ENCODE results near the gene ZNF692.
"Not testable (repeated sequence)": the region's sequence is repeated elsewhere in the genome, so short reads cannot be mapped to it uniquely, and the experiment has no call there.

ZNF692 gene

DNA sequence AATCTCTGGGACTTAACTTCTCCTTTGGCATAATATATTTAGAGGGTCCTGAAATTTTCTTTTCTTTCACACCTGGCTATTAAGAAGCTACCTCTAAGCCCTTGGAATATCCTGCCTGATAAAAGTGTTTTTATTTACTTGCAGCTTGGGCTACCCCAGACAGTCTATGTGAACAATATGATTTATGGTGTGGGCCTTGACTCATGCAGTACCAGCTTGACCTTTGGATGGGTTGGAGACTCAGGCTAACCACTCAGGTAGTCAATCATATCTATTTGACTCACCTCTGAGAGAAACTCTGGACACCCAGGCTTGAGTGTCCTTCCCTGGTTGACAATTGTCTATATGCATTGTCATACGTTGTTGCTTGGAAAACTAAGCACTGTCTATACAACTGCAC lies 33.7 kb upstream of the ZNF692 start:
- intact Hi-C loops (cut with DNase I; ENCODE audit: low total_unique reads), result no loop called here

DNA sequence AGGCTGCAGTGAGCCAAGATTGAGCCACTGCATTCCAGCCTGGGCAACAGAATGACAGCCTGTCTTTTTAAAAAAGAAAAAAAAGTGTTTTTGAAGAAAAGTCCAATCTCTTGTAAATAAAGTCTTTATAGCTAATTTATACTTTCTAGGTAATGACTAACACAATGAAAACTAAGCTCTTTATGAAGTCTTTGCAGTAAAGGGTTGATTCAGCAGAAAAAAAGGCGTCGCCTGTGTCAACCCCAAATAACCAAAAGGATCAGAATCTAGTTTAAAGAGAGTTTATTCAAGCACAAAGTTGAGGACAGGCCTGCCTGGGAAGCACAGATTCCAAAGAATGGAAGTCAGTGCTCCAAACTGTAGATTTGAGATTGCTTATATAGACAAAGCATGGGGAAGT lies 32.9 kb upstream of the ZNF692 start:
- Histone ChIP-seq H3K4me3 (no peak overlapping the region), H3K27me3 (peaks cover 0 to 17% of the 10 kb centered on the region in 2 donors), H3K36me3 (no peaks in the 10 kb centered on the region), H3K4me1 (no peaks in the 10 kb centered on the region), H3K27ac (no peak overlapping the region), H3K9me3 (no peaks in the 10 kb centered on the region)
- DNase-seq, result no peak
- intact Hi-C loops (cut with DNase I; ENCODE audit: low total_unique reads), result no loop called here
- TF ChIP-seq, protein P1, sequence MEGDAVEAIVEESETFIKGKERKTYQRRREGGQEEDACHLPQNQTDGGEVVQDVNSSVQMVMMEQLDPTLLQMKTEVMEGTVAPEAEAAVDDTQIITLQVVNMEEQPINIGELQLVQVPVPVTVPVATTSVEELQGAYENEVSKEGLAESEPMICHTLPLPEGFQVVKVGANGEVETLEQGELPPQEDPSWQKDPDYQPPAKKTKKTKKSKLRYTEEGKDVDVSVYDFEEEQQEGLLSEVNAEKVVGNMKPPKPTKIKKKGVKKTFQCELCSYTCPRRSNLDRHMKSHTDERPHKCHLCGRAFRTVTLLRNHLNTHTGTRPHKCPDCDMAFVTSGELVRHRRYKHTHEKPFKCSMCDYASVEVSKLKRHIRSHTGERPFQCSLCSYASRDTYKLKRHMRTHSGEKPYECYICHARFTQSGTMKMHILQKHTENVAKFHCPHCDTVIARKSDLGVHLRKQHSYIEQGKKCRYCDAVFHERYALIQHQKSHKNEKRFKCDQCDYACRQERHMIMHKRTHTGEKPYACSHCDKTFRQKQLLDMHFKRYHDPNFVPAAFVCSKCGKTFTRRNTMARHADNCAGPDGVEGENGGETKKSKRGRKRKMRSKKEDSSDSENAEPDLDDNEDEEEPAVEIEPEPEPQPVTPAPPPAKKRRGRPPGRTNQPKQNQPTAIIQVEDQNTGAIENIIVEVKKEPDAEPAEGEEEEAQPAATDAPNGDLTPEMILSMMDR (IDR thresholded peaks at IDR 0.05), result no peak

More for the DNA sequence above, 33.7 kb upstream of the ZNF692 start:
- TF ChIP-seq, protein P1 (IDR thresholded peaks at IDR 0.05), result no peak
- no peaks in the 10 kb centered on the region for H3K9me3 ChIP-seq
- H3K36me3 ChIP-seq, result no peaks in the 10 kb centered on the region
- H3K4me1 ChIP-seq, result no peaks in the 10 kb centered on the region
- no peak for DNase-seq
- H3K27ac ChIP-seq, result no peak overlapping the region
- H3K4me3 ChIP-seq, result no peak overlapping the region
- peaks cover 0 to 23% of the 10 kb centered on the region in 2 donors for H3K27me3 ChIP-seq

DNA sequence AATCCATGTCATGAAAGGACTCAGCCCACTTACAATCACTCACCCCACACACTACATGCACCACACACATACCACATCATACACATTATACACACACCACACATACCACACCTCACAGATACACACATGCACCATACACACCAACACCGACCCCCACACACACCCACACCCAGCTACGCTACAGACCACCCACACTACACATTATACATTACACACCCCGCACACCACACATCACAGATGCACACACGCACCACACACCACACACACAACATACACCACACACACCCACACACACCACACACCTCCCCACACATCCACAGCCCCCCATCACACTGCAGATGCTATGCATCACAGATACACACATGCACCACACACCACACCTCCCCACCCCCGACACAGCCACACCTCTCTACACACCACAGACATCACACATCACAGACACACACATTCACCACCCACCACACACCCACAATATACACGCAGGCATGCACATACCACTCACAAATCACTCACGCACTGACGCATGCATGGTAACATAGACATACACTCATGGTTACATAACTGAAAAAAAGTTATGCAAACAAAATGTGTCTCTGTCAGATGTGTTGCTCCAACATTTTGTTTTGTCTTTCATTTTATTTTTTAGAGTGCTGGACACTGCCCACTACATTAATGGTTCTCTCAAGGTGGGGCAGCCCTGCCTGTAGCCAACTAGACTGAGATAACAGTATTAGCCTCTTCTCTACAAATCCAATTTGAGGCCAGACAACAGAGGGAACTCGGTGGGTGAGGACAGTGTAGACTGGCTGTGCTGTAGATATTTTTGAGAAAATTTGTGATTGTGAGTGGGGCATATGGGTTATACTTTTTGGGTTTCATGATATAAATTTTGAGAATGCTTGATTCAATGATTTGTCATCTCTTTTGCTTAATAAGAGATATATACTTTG lies 31.9 kb upstream of the ZNF692 start:
- intact Hi-C loops (cut with DNase I; ENCODE audit: low total_unique reads), result no loop called here
- Histone ChIP-seq H3K4me1 (no peaks in the 10 kb centered on the region), H3K4me3 (no peak overlapping the region), H3K36me3 (no peaks in the 10 kb centered on the region), H3K27ac (no peak overlapping the region), H3K9me3 (no peaks in the 10 kb centered on the region), H3K27me3 (peaks cover 0 to 7% of the 10 kb centered on the region in 2 donors)
- TF ChIP-seq, protein P1 (IDR thresholded peaks at IDR 0.05), result no peak
- no peak for DNase-seq

DNA sequence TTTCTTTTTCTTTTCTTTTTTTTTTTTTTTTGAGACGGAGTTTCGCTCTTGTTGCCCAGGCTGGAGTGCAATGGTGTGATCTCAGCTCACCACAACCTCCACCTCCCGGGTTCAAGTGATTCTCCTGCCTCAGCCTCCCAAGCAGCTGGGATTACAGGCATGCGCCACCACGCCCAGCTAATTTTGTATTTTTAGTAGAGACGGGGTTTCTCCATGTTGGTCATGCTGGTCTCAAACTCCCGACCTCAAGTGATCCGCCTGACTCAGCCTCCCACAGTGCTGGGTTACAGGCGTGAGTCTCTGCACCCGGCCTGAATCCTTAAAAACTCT lies 31.0 kb upstream of the ZNF692 start:
- H3K36me3 ChIP-seq; H3K9me3 ChIP-seq; DNase-seq; H3K27me3 ChIP-seq; H3K27ac ChIP-seq; H3K4me1 ChIP-seq; H3K4me3 ChIP-seq; intact Hi-C loops (cut with DNase I; ENCODE audit: low total_unique reads): not testable (repeated sequence)

DNA sequence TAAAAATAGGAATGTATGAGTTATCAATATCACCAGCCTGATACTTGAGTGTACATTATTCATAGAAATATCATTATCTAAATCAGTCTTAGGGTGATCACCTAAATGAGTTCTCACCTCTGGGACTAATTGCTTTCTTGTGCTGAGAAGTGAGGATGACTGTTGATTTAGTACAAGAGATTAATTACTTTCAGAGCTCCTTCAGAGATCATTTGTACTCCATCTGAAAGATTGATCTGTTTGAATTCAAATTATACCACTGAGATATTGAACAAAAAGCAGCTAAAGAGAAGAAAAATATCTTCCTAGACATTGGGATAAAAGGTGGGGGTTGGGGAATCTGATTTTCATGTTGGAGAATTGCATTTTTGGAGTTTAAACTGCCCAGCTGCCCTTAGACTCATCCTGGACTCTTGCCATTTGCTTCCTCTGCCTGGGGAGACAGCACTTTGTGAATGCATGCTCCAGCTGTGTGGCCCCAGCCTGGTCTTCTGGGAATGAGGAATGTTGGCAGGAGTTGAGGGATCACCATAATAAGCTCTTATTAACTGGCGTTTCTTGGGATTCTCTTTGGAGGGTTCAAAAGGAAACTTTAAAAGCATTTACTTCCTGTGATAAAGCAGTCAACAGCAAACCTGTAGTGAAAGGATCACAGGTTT lies 27.5 kb upstream of the ZNF692 start:
- Histone ChIP-seq H3K9me3 (no peaks in the 10 kb centered on the region), H3K27me3 (no peaks in the 10 kb centered on the region), H3K4me1 (no peaks in the 10 kb centered on the region), H3K27ac (no peak overlapping the region), H3K36me3 (no peaks in the 10 kb centered on the region), H3K4me3 (no peak overlapping the region)
- DNase-seq, result no peak
- TF ChIP-seq, protein P1 (IDR thresholded peaks at IDR 0.05), result no peak
- intact Hi-C loops (cut with DNase I; ENCODE audit: low total_unique reads), result no loop called here

DNA sequence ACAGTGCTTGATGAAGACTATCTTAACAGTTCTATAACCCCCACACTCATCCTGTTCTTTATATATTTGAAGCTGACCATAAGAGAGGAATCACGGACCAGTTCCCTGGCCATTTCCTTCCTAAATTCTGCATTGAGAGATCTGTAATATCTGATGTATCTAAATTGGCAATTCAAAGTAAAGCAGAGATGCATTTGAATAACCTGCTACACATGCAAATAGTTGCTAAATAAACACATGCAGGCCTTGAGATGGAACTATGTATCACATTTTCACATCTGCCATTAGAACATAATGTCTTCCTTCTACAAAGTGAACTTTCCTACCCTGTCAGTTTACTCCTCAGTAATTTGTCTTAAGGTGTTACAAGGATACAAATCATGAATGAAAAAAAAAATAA lies 26.8 kb upstream of the ZNF692 start:
- Histone ChIP-seq H3K4me1 (no peaks in the 10 kb centered on the region), H3K9me3 (no peaks in the 10 kb centered on the region), H3K4me3 (no peak overlapping the region), H3K36me3 (no peaks in the 10 kb centered on the region), H3K27me3 (no peaks in the 10 kb centered on the region), H3K27ac (no peak overlapping the region)
- DNase-seq, result no peak
- TF ChIP-seq, protein P1 (IDR thresholded peaks at IDR 0.05), result no peak
- intact Hi-C loops (cut with DNase I; ENCODE audit: low total_unique reads), result no loop called here

Measured in tibial artery (tissue), 4 donors.